Heart right ventricle (tissue), 16 donors: ENCODE measurements around the gene KIF26A. TPM values are rescaled to one million over a fixed set of nuclear protein-coding genes. Genes with fewer than 3 reads are reported as not detected.
A peak's percentile ranks its signal among the peaks of the same experiment; 100 is the strongest.

Experiments
- ATAC-seq, 8 donors: fragments of 200-7000 bp; cut with Tn5 transposase; one replicate each; pipeline ENCODE4 v1.9.1; 2020; ENCODE audit warnings: mild to moderate bottlenecking in 8 of 8, moderate library complexity in 8 of 8, moderate number of reproducible peaks in 1 of 8
- DNase-seq, 2 donors: peaks; one replicate each; pipeline ENCODE4 v3.0.0-alpha.2; 2020
- H3K27ac ChIP-seq, 10 donors: fragments of 200-600 bp; sonication (generic) in 2 of 10; one replicate each; pipeline versions ENCODE4 v1.5.0 to v1.8.0; 2020 to 2022; ENCODE audit warnings: mild to moderate bottlenecking in 3 of 10
- H3K27me3 ChIP-seq, 7 donors: fragments of 200-600 bp; one replicate each; pipeline ENCODE4 v1.8.0; 2021 to 2022; ENCODE audit warnings: mild to moderate bottlenecking in 2 of 7
- H3K36me3 ChIP-seq, 9 donors: fragments of 200-600 bp; sonication (generic) in 1 of 9; one replicate each; pipeline versions ENCODE4 v1.5.0 to v1.8.0; 2020 to 2022; ENCODE audit warnings: mild to moderate bottlenecking in 2 of 9
- H3K4me1 ChIP-seq, 9 donors: fragments of 200-600 bp; sonication (generic) in 1 of 9; one replicate each; pipeline versions ENCODE4 v1.5.0 to v1.8.0; 2020 to 2022; ENCODE audit warnings: mild to moderate bottlenecking in 4 of 9
- H3K4me3 ChIP-seq, 10 donors: fragments of 200-600 bp; sonication (generic) in 2 of 10; one replicate each; pipeline versions ENCODE4 v1.5.0 to v1.8.0; 2020 to 2022; ENCODE audit warnings: mild to moderate bottlenecking in 7 of 10, moderate library complexity in 2 of 10
- H3K9me3 ChIP-seq, 11 donors: fragments of 200-600 bp in 10 of 11; sonication (generic) in 2 of 11; one replicate each; pipeline versions ENCODE4 v1.5.0 to v1.8.0; 2013 to 2022; ENCODE audit warnings: mild to moderate bottlenecking in 2 of 11, control low read depth in 1 of 11, moderate library complexity in 1 of 11
- WGBS, 2 donors: extraction: QIAGEN DNeasy Blood & Tissue Kit; methylation state at CpG; one replicate each; pipeline ENCODE4 v1.1.7; 2013; ENCODE audit warnings: inconsistent platforms in 1 of 2; 5-methylcytosine and 5-hydroxymethylcytosine counted together
- intact Hi-C, 10 donors: fragments of 100-400 bp; cut with DNase I; formaldehyde crosslinking; loops; one replicate each; pipeline versions ENCODE4 v1.11.1 to v1.14.2; 2022
- polyA plus RNA-seq, 2 donors: library from polyadenylated mRNA; stranded (reverse); fragments of 200-250 nt; gene quantifications; one replicate each; pipeline ENCODE4 v1.2.3, GENCODE V29; 2013
- total RNA-seq, 10 donors: library from RNA; stranded (reverse); fragmentation: NEBNext Ultra II Directional in 3 of 10; extraction: Animal tissue kit (Norgen Biotek cat#: 25700) in 3 of 10; gene quantifications; one replicate each; pipeline versions ENCODE4 v1.2.1 to v1.2.4, GENCODE V29; 2021 to 2023
- TF ChIP-seq, protein P1 (sequence below), 9 donors: fragments of 200-600 bp; sonication (generic) in 2 of 9; IDR thresholded peaks; one replicate each; pipeline versions ENCODE4 v1.5.0 to v1.8.0; 2021 to 2022; ENCODE audit warnings: antibody characterized with exemption in 9 of 9, mild to moderate bottlenecking in 5 of 9, moderate library complexity in 1 of 9
- donor health status: Arrhythmogenic right ventricular cardiomyopathy.
- donor health status: ischemic (EF 13 %, LVEDD 7.1; RV severe dilation, severe dysfunction).
- donor health status: healthy with polysubstance abuse.
- donor health status: DM: no; HTN: yes; CAD: no.
- donor health status: DM: no; HTN: no; CAD: no.
- donor health status: ischemic (EF 25% LVEDD 6.9; RV normal size, moderate dysfunction).
- donor health status: ischemic (EF 25% LVEDD 5.7; RV mildly dilated, moderate dysfunction).
- donor health status: healthy.
- donor health status: DM: yes; HTN: yes; CAD: no.
- donor health status: Ischemic cardiomyopathy.
- donor health status: ischemic (EF 35%, LVEDD 5.7; RV mildly dilated, moderate dysfunction).
- donor health status: nonischemic (EF 11% LVEDD 7.7; RV severe dilation, severe dysfunction).
- donor health status: DM: yes; HTN: yes; CAD: no.
- donor health status: PGD.
- donor health status: ischemic (EF 29% LVEDD 5.4; RV normal size, mild dysfunction).
- donor health status: nonischemic (EF 23%, LVEDD 6.1; RV moderate dilation, normal function).

KIF26A gene
- total and polyA plus RNA-seq, 12 donors, result 4.1 to 12.2 (median 6.6) TPM

DNA sequence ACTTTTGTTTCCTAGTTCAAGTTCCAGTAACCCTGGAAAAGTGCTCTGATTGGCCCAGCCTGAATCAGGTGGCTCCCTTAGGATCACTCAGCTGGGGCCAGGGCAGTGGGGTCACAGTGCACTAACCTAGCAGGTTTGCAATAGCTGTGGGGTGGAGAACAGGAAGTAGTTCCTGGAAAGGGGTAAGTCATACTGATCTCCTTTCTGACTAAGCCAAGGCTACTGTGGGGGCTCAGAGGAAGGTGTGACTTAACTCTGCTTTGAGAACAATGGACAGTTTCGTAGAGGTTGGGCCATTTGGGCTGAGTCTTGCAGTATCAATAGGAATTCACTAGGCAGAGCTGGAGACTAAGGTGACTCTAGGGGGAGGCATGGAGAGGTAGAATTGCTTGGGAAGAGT is 89.4 kb downstream of the KIF26A start:
- WGBS, 2 donors, result 65 to 74% methylated on average over 1 of the region's 1 CpG
- Histone ChIP-seq H3K27ac (no peak overlapping the region), H3K9me3 (peaks cover 0 to 20% (median 6%) of the 10 kb centered on the region in 11 donors), H3K36me3 (no peaks in the 10 kb centered on the region), H3K4me3 (no peak overlapping the region), H3K4me1 (peaks cover 0 to 33% (median 11%) of the 10 kb centered on the region in 9 donors), H3K27me3 (peaks cover 0 to 21% (median 7%) of the 10 kb centered on the region in 7 donors)
- ATAC-seq (peak in 1 of 8 donors; percentile 10), DNase-seq (no peak)
- TF ChIP-seq, protein P1, sequence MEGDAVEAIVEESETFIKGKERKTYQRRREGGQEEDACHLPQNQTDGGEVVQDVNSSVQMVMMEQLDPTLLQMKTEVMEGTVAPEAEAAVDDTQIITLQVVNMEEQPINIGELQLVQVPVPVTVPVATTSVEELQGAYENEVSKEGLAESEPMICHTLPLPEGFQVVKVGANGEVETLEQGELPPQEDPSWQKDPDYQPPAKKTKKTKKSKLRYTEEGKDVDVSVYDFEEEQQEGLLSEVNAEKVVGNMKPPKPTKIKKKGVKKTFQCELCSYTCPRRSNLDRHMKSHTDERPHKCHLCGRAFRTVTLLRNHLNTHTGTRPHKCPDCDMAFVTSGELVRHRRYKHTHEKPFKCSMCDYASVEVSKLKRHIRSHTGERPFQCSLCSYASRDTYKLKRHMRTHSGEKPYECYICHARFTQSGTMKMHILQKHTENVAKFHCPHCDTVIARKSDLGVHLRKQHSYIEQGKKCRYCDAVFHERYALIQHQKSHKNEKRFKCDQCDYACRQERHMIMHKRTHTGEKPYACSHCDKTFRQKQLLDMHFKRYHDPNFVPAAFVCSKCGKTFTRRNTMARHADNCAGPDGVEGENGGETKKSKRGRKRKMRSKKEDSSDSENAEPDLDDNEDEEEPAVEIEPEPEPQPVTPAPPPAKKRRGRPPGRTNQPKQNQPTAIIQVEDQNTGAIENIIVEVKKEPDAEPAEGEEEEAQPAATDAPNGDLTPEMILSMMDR (IDR thresholded peaks at IDR 0.05), result no peak
- intact Hi-C loops, result no loop called here

DNA sequence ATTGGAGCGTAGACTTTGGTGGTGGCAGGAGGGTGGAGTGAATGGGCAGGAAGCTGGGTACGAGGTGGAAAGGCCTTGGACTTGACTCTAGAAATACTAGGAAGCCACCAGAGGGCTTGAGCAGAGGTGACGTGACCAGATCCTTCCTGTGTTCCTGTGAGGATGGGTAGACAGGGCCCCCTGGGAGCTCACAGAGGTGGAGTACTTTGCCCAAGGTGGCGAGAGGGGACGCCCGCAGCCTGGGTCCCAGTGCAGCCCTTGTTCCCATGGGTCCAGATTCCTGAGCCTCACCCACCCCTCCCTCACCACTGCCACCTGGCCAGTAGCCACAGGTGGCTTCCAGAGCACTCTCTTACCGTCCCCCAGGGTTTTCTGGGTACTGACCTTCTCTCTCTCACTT is 89.8 kb downstream of the KIF26A start:
- H3K27me3 ChIP-seq, result peaks cover 0 to 17% (median 6%) of the 10 kb centered on the region in 7 donors
- intact Hi-C loops, result no loop called here
- H3K36me3 ChIP-seq, result no peaks in the 10 kb centered on the region
- peaks cover 0 to 29% (median 11%) of the 10 kb centered on the region in 9 donors for H3K4me1 ChIP-seq
- WGBS, 2 donors, result 81 to 90% methylated on average over 7 of the region's 7 CpGs
- no peak for ATAC-seq
- no peak for DNase-seq
- no peak overlapping the region for H3K4me3 ChIP-seq
- no peak overlapping the region for H3K27ac ChIP-seq
- TF ChIP-seq, protein P1 (IDR thresholded peaks at IDR 0.05), result no peak
- peaks cover 0 to 24% (median 6%) of the 10 kb centered on the region in 11 donors for H3K9me3 ChIP-seq

DNA sequence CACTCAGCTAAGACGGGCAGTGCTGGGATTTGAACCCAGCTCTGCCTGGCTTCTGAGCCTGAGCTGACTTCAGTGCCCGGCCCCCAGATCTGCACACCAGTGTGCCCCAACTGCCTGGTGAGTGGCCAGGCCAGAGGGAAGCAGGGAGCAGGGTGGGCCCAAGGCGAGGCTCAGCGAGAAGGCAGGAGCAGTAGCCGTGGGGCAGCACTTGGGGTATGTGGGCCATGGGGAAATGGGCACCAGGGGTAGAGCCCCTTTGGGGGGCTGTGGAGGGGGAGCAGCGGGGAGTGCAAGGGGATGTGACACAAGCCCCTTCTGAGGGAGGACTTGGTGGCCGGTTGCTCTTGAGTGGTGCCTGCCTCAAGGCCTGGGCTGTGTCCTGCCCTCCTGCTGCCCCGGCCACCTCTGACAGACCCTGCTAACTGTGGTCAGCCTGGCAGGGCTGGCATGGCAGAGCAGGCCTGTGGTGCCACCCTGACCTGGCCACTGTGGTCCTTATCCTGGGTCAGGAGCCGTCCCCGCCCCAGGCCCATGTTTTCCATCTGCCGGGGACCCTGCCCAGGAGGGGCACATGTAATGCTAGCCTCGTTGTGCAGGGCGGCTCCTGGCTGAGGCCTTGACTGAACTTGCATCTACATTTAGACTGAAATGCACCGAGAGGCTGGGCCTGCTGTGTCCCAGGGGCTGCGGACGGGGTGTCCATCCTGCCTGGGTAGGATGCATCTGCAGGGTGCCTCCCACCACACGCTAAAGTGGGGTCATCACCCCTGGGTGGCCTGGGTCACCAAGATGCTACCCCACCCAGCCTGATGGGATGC is 90.5 kb downstream of the KIF26A start:
- Histone ChIP-seq H3K27me3 (peaks cover 0 to 11% (median 6%) of the 10 kb centered on the region in 7 donors), H3K4me3 (no peak overlapping the region), H3K9me3 (peaks cover 0 to 31% (median 9%) of the 10 kb centered on the region in 11 donors), H3K4me1 (peaks cover 0 to 22% (median 6%) of the 10 kb centered on the region in 9 donors), H3K27ac (no peak overlapping the region), H3K36me3 (no peaks in the 10 kb centered on the region)
- intact Hi-C loops, result no loop called here
- WGBS, 2 donors, result 88 to 91% methylated on average over 17 of the region's 17 CpGs
- ATAC-seq (peak in 1 of 8 donors; percentile 31), DNase-seq (no peak)
- TF ChIP-seq, protein P1 (IDR thresholded peaks at IDR 0.05), result no peak

DNA sequence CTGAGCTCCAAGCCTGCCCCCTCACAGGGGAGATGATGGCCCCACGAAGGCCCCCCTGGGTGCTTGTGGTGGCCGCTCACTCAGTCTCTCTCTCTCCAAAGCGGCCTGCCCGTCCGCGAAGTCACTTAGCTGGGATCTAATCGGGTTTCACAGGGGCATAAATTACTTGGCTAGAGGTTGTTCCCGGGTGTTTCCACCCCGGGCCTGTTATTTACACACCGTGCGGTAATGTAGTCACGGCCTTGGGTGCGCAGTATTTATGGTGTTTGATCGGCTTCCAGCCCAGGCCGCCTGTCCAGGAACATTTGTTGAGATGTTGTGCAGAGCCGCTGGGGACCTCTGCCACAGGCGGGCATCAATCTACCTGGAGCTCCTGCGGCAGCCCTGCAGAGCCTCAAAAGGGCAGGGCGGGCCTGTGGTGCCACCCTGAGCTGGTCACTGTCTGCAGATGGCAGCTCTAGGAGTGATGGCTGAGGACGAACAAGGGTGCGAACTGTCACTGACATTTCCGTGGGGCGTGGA is 91.2 kb downstream of the KIF26A start:
- H3K4me1 ChIP-seq, result peaks cover 0 to 16% (median 0%) of the 10 kb centered on the region in 9 donors
- no peaks in the 10 kb centered on the region for H3K36me3 ChIP-seq
- no peak for DNase-seq
- 91 to 93% methylated on average over 23 of the region's 23 CpGs for WGBS, 2 donors
- peaks cover 0 to 37% (median 15%) of the 10 kb centered on the region in 11 donors for H3K9me3 ChIP-seq
- H3K27ac ChIP-seq, result no peak overlapping the region
- intact Hi-C loops, result no loop called here
- TF ChIP-seq, protein P1 (IDR thresholded peaks at IDR 0.05), result no peak
- H3K27me3 ChIP-seq, result peaks cover 0 to 4% (median 2%) of the 10 kb centered on the region in 7 donors
- ATAC-seq, result peak in 1 of 8 donors; percentile 29
- H3K4me3 ChIP-seq, result no peak overlapping the region
